GM12891 (cell line): ENCODE results near the gene STRIP2.
"Not testable (repeated sequence)": the region's sequence is repeated elsewhere in the genome, so short reads cannot be mapped to it uniquely, and the experiment has no call there.

Source experiments
- DNase-seq: peaks from one replicate; pipeline ENCODE4 v3.0.0; 2011; ENCODE audit warnings: low spot score; ENCODE audit not compliant: insufficient read length
- FAIRE-seq: peaks from 2 replicates; lab custom pipeline; 2011; peaks lifted over from hg19 to GRCh38; lab: Jason Lieb, UNC
- PAX5 ChIP-seq: IDR thresholded peaks from 2 replicates; pipeline ENCODE4 v1.6.1; 2011; ENCODE audit warnings: low read length, moderate library complexity, mild to moderate bottlenecking; ENCODE audit not compliant: insufficient read depth, severe bottlenecking
- POLR2A ChIP-seq: IDR thresholded peaks from 2 replicates; pipeline ENCODE4 v1.6.1; 2011; ENCODE audit warnings: low read depth, low read length, control low read depth
- POLR2AphosphoS5 ChIP-seq: IDR thresholded peaks from 2 replicates; pipeline ENCODE4 v1.6.1; 2011; ENCODE audit warnings: low read depth, low read length, control low read depth
- POU2F2 ChIP-seq: IDR thresholded peaks from 2 replicates; pipeline ENCODE4 v1.6.1; 2011; ENCODE audit warnings: low read depth, mild to moderate bottlenecking, control low read depth, low read length, moderate library complexity
- SPI1 ChIP-seq: IDR thresholded peaks from 2 replicates; pipeline ENCODE4 v1.6.1; 2011; ENCODE audit warnings: low read depth, low read length, control low read depth
- TAF1 ChIP-seq: IDR thresholded peaks from 2 replicates; pipeline ENCODE4 v1.6.1; 2011; ENCODE audit warnings: low read depth, low read length, control low read depth

The STRIP2 gene

DNA sequence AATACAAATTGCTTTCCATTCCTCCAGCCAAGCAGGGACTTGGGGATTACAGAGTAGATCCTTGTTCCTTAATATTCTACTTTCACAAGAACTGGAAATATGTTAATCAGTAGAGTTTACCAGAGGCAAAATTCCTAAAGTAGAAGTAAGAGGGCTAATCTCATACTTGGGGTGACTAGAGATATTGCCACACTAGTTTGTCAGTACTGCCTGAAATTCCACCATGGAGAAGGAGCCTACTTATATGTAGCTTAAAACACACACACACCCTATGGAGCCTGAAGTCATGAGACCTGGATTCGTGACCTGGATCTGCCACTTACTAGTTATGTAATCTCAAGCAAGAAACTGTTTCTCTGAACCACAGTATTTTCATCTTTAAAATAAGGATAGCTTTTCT, 33.9 kb downstream of the STRIP2 start:
- no peak for DNase-seq
- no peak for FAIRE-seq
- TF ChIP-seq SPI1 (no peak), POU2F2 (no peak), TAF1 (no peak), PAX5 (no peak), POLR2AphosphoS5 (no peak), POLR2A (no peak)

DNA sequence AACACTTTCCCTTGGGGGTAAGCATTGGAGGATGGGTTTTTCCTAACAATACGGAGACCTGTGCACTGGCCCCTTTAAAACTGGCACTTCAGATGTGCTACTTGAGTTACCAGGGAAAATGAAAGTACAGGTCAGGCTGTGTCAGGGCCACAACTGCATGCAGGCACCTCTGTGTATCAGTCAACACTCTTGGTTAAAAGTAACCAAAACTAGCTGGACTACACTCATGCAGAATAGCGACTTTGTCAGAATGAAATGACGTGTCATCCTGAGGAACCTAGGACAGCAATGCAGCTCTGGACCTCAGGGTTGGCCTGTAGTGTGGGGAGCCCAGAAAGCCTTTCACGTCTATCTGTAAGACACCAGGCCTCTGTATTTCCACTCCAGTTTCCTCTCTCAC, 34.3 kb downstream of the STRIP2 start:
- DNase-seq (no peak), FAIRE-seq (no peak)
- no peak for TF ChIP-seq TAF1
- no peak for TF ChIP-seq POLR2AphosphoS5
- TF ChIP-seq PAX5: no peak

DNA sequence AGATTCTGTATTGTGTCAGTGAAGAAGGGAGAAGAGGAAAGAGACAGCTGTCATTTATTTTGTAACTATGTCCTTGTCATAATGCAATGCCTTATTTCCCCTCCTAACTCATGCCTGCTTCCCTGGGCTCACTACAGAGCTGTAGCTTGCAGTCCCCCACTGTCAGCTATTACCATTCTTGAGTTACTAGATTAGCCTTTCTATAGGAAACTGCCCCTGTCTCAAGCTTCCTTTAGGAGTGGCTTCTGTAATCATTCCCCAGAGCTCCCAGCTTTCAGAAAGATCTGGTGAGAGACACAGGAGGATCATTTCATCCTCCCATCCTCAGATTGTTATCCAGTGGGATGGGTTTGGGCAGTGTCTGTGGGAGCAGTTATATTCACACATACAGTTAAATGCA, 35.7 kb downstream of the STRIP2 start:
- TF ChIP-seq TAF1 (no peak), SPI1 (no peak), POLR2A (no peak), POU2F2 (no peak), POLR2AphosphoS5 (no peak), PAX5 (no peak)
- DNase-seq (no peak), FAIRE-seq (no peak)

DNA sequence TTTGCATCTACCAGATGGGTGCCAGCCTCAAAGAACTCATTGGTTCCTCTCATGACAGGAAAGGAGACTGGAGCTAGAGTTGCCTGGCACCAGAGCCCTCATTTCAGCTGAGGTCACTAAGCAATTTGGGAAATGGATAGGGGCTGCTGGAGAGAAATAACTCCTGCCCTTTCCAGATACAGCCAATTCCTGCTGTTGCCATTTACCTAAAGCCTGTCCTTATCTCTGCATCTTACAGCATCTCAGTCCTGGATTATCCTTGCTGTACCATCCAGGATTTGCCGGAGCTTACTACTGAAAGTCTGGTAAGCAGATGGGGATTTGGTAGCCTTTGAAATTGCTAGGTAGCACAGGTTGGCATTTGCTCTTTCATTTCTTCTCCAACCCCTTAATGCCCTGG, 36.2 kb downstream of the STRIP2 start:
- no peak for FAIRE-seq
- TF ChIP-seq POU2F2 (no peak), PAX5 (no peak)
- no peak for DNase-seq

DNA sequence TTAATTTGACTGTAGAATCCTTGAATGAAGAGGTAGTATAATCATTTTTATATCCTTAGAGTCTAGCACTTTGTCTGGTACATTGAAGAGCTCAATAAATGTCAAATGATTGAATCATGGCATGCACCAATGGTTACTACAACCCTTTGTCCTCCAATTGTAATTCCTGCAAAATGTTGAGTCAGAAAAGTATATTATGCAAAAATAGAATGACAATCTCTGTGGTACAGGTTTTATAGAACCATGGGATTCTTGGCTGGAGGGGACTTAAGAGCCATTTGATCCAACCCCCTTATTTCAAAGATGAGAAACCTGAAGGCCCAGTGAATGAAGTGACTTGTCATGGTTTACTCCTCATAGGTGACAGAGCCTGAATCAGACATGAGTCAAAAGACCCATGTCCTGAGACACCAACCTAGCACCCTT, 37.2 kb downstream of the STRIP2 start:
- no peak for DNase-seq
- TF ChIP-seq POLR2AphosphoS5 (no peak), TAF1 (no peak), PAX5 (no peak), POU2F2 (no peak), POLR2A (no peak), SPI1 (no peak)
- no peak for FAIRE-seq

DNA sequence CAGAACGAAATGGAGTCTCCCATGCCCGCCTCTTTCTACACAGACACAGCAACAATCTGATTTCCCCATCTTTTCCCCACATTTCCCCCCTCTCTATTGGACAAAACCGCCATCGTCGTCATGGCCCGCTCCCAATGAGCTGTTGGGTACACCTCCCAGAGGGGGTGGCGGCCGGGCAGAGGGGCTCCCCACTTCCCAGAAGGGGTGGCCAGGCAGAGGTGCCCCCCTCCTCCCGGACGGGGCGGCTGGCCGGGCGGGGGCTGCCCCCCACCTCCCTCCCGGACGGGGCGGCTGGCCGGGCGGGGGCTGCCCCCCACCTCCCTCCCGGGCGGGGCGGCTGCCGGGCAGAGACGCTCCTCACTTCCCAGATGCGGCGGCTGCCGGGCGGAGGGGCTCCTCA, 41.7 kb downstream of the STRIP2 start:
- FAIRE-seq, DNase-seq: not testable (repeated sequence)

DNA sequence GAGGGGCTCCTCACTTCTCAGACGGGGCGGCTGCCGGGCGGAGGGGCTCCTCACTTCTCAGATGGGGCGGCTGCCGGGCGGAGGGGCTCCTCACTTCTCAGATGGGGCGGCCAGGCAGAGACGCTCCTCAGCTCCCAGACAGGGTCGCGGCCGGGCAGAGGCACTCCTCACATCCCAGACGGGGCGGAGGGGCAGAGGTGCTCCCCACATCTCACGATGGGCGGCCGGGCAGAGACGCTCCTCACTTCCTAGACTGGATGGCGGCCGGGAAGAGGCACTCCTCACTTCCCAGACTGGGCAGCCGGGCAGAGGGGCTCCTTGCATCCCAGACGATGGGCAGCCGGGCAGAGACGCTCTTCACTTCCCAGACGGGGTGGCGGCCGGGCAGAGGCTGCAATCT, 42.2 kb downstream of the STRIP2 start:
- DNase-seq, FAIRE-seq: not testable (repeated sequence)

DNA sequence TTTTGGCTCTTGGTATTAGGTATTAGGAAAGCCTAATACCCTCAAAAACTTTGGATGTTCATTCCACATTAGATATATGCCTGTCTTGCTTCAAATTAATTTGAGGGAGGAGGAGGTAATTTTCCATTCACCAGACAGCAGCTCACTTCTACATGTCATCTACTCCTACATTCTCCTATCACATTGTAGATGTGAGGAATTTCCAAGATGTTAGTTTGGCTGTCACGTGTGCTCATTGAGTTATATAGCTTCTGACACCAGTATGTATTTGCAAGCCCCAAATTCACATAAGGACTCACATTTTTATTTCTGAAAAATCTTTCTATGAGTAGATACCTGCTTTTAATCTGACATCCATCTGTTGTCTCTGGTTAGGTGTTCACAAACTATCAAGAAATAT, 45.6 kb downstream of the STRIP2 start:
- TF ChIP-seq POLR2A (no peak), PAX5 (no peak), TAF1 (no peak), SPI1 (no peak), POLR2AphosphoS5 (no peak), POU2F2 (no peak)
- no peak for DNase-seq
- FAIRE-seq: no peak

DNA sequence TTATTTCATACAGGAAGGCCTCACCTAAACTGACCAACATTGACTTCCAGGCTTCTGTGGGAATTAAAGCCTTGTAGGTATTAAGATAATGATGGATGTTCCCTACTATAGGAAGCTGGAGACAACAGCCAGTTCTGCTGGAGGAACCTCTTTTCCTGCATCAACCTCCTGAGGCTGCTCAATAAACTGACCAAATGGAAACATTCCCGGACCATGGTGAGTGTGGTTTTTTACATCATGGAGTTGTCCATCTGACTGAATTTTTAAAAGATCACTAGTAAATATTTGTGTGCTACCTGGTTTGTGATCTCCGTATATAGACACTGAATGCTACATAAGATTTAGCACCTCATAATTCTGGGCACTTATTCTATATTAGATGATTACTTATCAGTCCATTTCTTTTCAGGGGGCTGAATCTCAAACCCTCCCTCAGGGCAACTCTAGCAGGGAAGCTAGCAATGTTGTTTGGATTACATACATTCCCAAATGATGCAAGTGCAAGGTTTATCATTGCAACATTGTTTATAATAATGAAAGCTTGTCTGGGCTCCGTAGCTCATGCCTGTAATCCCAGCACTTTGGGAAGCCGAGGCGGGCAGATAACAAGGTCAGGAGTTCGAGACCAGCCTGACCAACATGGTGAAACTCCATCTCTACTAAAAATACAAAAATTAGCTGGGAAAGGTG, 46.6 kb downstream of the STRIP2 start:
- DNase-seq (no peak), FAIRE-seq (no peak)
- no peak for TF ChIP-seq SPI1
- TF ChIP-seq TAF1: no peak
- no peak for TF ChIP-seq POLR2A
- no peak for TF ChIP-seq POLR2AphosphoS5
- TF ChIP-seq PAX5: no peak

DNA sequence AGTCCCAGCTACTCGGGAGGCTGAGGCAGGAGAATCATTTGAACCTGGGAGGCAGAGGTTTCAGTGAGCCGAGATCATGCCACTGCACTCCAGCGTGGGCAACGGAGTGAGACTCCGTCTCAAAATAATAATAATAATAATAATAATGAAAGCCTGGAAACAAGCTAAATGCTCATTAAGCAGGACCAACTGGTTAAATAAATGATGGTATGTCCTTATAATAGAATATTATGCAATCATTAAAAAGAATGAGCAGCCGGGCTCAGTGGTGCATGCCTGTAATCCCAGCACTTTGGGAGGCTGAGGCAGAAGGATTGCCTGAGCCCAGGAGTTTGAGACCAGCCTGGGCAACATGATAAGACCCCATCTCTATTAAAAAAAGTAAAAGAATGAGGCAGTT, 47.1 kb downstream of the STRIP2 start:
- FAIRE-seq, DNase-seq: not testable (repeated sequence)

DNA sequence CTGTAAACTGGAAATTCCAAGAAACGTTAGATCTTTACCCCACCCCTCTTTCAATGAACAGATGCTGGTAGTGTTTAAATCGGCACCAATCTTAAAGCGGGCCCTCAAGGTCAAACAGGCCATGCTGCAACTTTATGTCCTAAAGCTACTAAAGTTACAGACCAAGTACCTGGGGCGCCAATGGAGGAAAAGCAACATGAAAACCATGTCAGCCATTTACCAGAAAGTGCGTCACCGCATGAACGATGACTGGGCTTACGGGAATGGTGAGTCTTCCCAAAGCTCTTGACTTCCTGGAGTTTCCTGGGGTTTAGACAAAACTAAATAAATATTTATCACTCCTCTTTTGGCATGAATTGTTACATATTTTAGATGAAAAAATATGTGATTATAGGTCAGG, 48.5 kb downstream of the STRIP2 start:
- FAIRE-seq: no peak
- no peak for DNase-seq
- TF ChIP-seq POLR2AphosphoS5: no peak
- TF ChIP-seq POU2F2: no peak
- TF ChIP-seq TAF1: no peak
- no peak for TF ChIP-seq PAX5
- TF ChIP-seq SPI1: no peak
- TF ChIP-seq POLR2A: no peak

DNA sequence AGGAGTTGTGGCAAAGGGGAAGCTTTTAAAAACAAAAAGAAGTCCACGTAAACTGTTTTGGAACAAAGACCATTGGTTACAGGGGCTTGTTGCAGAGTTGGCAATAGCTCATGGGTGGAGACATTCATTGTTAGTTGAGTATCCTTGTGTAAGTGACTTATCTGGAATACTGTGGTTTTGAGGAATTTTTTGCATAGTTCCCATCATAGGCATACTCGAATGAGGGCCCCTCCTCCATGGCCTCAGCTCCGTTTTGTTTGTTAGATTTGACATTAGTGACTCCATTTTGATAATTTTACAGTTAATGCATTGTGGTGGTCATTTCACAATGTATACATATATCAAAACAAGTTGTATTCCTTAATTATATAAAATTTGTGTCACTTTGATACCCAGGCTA, 55.3 kb downstream of the STRIP2 start:
- TF ChIP-seq TAF1 (no peak), POLR2AphosphoS5 (no peak), POLR2A (no peak), SPI1 (no peak), PAX5 (no peak), POU2F2 (no peak)
- DNase-seq: no peak
- no peak for FAIRE-seq
